Measurements from ENCODE around the gene FALEC. TPM values are rescaled to one million over a fixed set of nuclear protein-coding genes. Genes with fewer than 3 reads are reported as not detected.

Gene FALEC
- total RNA-seq, 1 donor from 2014 or later: not detected

GRCh38 chr1:150552128-150552910, 36.8 kb downstream of the FALEC start:
- peak; percentile 84 for DNase-seq (ENCODE audit: low spot score)
- Mint-ChIP-seq H3K27ac (ENCODE audit: unreplicated experiment) (peak overlapping the region; percentile 74), H3K4me1 (ENCODE audit: low read depth) (peaks cover 34% of the 10 kb centered on the region), H3K27me3 (ENCODE audit: low read depth) (no peaks in the 10 kb centered on the region), H3K4me3 (ENCODE audit: unreplicated experiment) (no peak overlapping the region), H3K36me3 (ENCODE audit: low read depth) (no peaks in the 10 kb centered on the region), H3K9me3 (ENCODE audit: low read depth) (no peaks in the 10 kb centered on the region)
- no peak for TF ChIP-seq CTCF (IDR thresholded peaks at IDR 0.05)

- Mint-ChIP-seq H3K4me1 (ENCODE audit: low read depth) (peaks cover 34% of the 10 kb centered on the region), H3K27ac (ENCODE audit: unreplicated experiment) (peak overlapping the region; percentile 5), H3K36me3 (ENCODE audit: low read depth) (no peaks in the 10 kb centered on the region), H3K27me3 (ENCODE audit: low read depth) (no peaks in the 10 kb centered on the region), H3K4me3 (ENCODE audit: unreplicated experiment) (no peak overlapping the region), H3K9me3 (ENCODE audit: low read depth) (no peaks in the 10 kb centered on the region)
- TF ChIP-seq CTCF (IDR thresholded peaks at IDR 0.05): no peak
- DNase-seq (ENCODE audit: low spot score): peak; percentile 91
Measured at GRCh38 chr1:150552911-150553289, 37.3 kb downstream of the FALEC start.

GRCh38 chr1:150553392-150554085, 38.0 kb downstream of the FALEC start:
- H3K27ac Mint-ChIP-seq (ENCODE audit: unreplicated experiment): no peak overlapping the region
- no peak for TF ChIP-seq CTCF (IDR thresholded peaks at IDR 0.05)
- H3K4me1 Mint-ChIP-seq (ENCODE audit: low read depth): peaks cover 31% of the 10 kb centered on the region
- no peaks in the 10 kb centered on the region for H3K9me3 Mint-ChIP-seq (ENCODE audit: low read depth)
- no peaks in the 10 kb centered on the region for H3K36me3 Mint-ChIP-seq (ENCODE audit: low read depth)
- no peaks in the 10 kb centered on the region for H3K27me3 Mint-ChIP-seq (ENCODE audit: low read depth)
- no peak overlapping the region for H3K4me3 Mint-ChIP-seq (ENCODE audit: unreplicated experiment)
- peak; percentile 90 for DNase-seq (ENCODE audit: low spot score)

GRCh38 chr1:150554086-150554452, 38.5 kb downstream of the FALEC start:
- no peaks in the 10 kb centered on the region for H3K27me3 Mint-ChIP-seq (ENCODE audit: low read depth)
- no peak for TF ChIP-seq CTCF (IDR thresholded peaks at IDR 0.05)
- no peaks in the 10 kb centered on the region for H3K9me3 Mint-ChIP-seq (ENCODE audit: low read depth)
- no peaks in the 10 kb centered on the region for H3K36me3 Mint-ChIP-seq (ENCODE audit: low read depth)
- peak; percentile 63 for DNase-seq (ENCODE audit: low spot score)
- peaks cover 30% of the 10 kb centered on the region for H3K4me1 Mint-ChIP-seq (ENCODE audit: low read depth)
- no peak overlapping the region for H3K4me3 Mint-ChIP-seq (ENCODE audit: unreplicated experiment)
- no peak overlapping the region for H3K27ac Mint-ChIP-seq (ENCODE audit: unreplicated experiment)

GRCh38 chr1:150555198-150555970, 39.8 kb downstream of the FALEC start:
- DNase-seq (ENCODE audit: low spot score): peak; percentile 81
- no peak for TF ChIP-seq CTCF (IDR thresholded peaks at IDR 0.05)
- Mint-ChIP-seq H3K27me3 (ENCODE audit: low read depth) (no peaks in the 10 kb centered on the region), H3K4me1 (ENCODE audit: low read depth) (peaks cover 31% of the 10 kb centered on the region), H3K36me3 (ENCODE audit: low read depth) (no peaks in the 10 kb centered on the region), H3K27ac (ENCODE audit: unreplicated experiment) (no peak overlapping the region), H3K4me3 (ENCODE audit: unreplicated experiment) (no peak overlapping the region), H3K9me3 (ENCODE audit: low read depth) (no peaks in the 10 kb centered on the region)
